ENCODE measurements around the gene SERPINA12.
"Not testable (repeated sequence)": the region's sequence is repeated elsewhere in the genome, so short reads cannot be mapped to it uniquely, and the experiment has no call there.

Gene SERPINA12

DNA sequence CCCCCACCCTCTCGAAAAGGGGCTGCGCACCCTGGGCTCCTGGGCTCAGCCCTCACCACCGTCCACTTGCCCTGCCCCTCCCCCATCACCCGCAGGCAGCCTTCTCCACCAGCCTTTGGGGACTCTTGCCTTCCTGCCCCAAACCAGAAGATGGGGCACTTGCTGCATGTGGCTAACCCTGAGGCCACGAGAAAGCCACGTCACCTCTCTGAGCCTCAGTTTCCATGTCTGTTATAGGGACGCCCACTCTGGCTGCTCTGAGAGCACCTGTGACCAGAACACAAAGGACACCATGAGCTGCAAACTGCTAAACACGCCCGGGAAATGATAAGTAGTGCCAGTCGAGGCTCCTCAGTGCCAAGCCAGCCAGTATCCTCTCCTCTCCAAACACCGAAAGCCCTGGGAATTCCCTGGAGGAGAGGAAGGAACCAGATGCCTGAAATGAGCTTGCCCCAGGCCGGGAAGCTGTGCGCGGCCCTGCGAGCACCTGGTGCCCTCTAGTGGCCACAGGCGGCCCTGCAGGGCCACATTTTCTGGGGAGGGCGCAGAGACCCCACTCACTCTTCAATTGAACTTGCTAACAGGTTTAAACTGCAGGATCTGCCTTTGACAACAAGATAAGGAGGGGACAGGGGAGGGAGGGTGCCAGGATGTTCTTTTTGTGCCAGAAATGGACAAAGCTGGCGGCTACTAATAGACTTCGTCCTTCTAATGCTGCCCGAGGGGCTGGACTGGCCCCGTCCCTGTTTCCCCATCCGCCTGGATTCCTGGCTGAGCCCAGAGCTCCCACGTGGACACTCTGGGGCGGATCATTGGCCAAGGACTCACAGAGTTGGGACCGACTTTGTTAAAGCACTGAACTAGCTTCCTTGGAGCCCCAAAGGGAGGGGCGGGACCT lies 23.1 kb downstream of the SERPINA12 start:
- peak; percentile 36 for DNase-seq

DNA sequence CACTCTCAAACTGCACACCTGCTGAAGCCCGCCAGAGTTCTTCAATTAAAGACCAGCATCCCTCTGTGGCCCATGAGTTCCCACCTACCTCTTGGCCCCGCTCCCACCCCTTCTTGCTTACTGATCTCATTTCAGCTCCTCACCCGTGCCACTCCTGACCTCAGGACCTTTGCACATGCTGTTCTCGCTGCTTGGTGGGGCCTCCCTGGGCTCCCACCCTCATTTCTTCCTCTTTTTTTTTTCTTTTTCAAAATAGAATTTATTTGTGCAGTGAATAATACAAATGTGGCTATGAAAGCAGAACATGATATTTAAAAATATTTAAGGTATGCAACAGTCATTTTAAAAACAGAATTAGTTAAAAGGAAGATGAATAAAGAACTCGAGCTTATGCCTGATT lies 24.8 kb downstream of the SERPINA12 start:
- no peak for DNase-seq

GRCh38 chr14:94483729-94484275 lies 25.5 kb downstream of the SERPINA12 start:
- DNase-seq: no peak

- DNase-seq: no peak
Measured at GRCh38 chr14:94483071-94483451, 26.2 kb downstream of the SERPINA12 start.

- DNase-seq: not testable (repeated sequence)
Measured at GRCh38 chr14:94482132-94483070, 26.9 kb downstream of the SERPINA12 start.

GRCh38 chr14:94481468-94482131 lies 27.7 kb downstream of the SERPINA12 start:
- no peak for DNase-seq

GRCh38 chr14:94480809-94481208 lies 28.5 kb downstream of the SERPINA12 start:
- DNase-seq: no peak

DNA sequence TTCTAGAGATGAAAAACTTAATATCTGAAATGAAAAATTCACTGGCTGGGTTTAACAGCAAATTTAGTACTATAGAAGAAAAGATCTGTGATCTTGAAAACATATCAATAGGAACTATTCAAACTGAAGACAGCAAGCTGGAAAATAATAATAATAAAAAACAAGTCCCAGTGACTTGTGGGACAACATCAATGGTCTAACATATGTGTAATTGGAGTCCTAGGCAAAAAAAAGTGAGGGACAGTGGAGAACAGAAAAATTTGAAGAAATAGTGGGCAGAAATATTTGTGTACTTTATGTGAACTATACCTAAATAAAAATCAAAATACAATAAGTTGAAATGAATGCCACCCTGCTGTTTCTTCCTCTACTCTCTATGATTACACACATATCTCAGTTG lies 30.8 kb downstream of the SERPINA12 start:
- DNase-seq: no peak

DNA sequence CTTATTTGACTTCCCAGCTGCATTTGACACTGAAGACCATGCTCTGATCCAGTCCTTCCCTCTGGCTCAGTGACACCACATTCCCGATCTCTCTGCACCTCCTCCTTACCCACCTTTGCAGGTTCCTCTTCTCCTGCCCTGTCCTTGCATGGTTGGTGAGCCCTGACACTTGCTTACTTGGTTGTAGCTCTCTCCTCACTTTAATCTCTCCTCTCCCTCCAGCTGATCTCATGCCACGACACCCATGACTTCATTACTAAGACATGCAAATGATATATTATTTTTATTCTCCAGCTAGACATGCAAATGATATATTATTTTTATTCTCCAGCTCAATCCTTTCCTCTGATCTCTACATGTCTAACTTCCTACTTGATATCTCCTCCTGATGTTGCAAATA lies 33.2 kb downstream of the SERPINA12 start, which contains the start of gene SERPINA9:
Gene SERPINA9, minus strand, starts transcription at position 175 of the 400 bp plus-strand sequence. CDS start 6,357 bp downstream, outside the sequence.
- no peak for DNase-seq

DNA sequence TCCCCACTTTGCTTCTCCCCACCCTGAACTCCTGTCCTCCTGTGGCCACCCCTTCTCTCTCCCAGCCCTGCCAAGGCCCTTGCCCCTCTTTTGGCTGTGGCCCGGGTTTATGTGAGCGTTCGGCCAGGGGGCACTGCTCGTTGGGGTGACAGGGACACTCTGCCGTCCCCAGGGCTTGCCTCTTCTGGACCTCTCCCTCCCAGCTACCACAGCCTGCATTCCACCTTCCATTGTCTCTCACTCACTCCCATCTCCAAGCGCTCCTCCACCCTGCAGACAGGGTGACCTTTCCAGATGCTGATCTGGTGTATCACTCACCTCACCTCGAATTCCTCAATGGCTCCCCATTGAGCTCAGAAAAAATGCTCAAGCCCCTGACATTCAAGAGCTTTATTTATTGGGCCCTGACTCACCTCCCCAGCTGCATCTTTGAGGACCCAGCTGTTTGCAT lies 34.7 kb downstream of the SERPINA12 start:
- no peak for DNase-seq

DNA sequence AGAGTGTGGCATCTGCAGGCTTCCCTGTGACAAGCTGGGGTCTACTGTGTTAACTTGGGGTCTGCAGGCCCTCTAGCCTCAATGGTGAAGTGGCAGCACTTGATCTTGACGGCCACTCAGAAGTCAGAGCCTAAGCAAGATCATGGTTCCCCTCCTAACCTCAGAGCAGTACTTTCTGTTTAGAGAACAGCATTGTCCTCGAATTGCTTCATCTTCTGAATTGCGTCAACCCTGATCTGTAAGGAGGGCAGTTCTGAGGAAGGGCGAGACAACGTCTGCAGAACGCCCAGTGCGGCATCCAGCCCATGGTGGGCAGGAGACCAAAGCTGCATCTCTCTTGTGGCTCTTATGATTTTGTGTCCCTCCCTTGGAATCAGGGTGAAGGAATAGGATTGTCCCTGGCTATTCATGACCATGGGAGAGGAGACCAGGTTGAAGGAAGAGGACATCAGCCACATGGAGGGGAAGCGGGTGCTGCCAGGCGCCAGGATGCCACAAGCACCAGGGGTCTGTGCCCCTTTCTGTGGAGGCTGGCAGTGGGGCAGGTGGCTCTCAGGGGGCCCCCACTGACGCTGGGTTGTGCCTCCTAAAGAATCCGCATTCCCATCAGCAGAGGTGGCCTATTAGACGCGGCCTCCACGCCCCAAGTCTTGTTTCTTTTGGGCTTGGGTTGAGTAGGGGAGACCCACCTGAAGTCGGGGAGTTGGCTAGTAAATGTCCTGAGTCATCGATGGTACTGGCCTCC lies 35.4 kb downstream of the SERPINA12 start:
- DNase-seq: no peak

DNA sequence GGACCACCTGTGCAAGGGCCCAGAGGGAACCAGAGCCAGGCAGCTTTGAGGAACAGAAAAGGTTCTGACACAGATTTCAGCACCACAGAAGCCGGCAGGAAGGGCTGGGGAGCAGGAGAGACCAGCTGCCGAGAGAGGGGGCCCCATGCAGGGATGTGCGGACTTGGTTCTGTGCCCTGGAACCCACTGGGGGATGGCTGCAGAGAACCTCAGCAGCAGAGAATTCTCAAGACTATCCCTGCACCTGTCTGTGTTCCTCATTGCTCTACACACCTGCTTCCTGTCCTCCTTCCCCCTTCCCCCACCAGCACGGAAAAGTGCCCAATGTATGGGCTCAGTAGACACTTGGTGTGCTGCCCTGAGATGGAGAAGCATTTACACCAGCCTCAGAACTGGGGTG lies 36.4 kb downstream of the SERPINA12 start:
- no peak for DNase-seq

DNA sequence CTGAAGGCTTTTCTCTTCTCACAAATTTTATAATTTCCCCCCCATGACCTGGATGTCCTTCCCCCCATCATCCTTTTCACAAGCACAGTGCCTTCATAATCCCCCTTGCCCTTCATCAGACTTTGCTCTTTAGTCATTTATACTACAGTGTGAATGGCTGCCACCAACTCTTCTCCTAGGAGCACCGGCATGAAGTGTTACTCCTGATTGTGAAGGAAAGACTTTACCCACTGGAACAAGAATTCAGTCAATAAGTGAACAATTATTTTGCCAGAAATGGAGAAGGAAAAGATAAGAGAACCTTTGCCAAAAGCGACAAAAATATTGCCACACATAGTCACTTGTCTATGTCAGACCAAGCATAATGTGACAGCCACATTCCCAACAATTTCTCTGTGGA lies 38.2 kb downstream of the SERPINA12 start:
- no peak for DNase-seq

GRCh38 chr14:94470311-94470710 lies 39.0 kb downstream of the SERPINA12 start:
- no peak for DNase-seq

- no peak for DNase-seq
Measured at GRCh38 chr14:94469261-94469660, 40.0 kb downstream of the SERPINA12 start.

- DNase-seq: no peak
Measured at GRCh38 chr14:94467728-94468520, 41.3 kb downstream of the SERPINA12 start.

DNA sequence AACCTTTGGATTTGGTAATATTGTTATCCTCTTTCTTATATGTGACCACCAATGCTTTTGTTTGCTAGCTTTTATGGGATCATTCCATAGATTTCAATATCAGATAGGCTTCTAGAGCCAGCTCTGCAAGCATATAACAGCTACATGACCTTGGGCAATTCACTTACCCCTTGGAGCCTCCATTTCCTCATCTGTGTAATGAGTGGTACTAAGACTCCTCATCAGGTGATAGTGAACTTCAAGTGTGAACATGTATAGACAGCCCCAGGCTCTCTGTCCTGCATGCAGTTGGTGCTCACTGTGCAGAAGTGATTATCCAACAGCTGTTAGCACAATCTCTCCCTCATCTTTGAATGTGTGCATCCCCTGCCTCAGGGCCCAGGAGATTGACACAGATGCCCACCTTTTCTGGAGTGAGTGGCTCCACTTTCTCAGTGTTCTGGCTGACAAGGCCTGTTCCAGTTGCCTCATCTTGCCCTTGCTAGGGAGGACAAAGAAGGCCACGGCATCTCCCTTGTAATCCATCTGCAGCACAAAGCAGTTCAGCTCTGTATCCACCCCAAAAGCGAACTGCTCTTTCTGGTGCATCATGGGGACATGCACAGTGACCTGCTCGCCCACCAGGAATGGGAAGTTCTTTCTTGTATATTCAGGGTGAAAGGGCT lies 42.4 kb downstream of the SERPINA12 start:
- DNase-seq: no peak

DNA sequence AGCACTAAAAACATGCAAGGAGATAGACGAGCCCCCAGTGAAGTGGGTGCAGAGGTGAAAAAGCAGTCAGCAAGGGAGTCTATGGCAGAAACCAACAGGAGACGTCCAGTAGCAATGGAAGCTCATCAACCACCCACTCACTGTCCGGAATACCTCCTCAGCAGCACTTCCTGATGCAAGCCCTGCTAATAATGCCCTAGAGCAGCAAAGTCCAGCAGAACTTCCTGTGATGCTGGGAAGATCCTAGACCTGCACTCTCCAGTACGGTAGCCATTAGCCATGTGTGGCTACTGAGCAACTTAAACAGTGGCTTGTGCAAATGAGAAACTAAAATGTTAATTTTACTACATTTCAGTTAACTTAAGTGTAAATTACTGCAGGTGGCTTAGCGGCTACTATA lies 44.2 kb downstream of the SERPINA12 start:
- DNase-seq: no peak

DNA sequence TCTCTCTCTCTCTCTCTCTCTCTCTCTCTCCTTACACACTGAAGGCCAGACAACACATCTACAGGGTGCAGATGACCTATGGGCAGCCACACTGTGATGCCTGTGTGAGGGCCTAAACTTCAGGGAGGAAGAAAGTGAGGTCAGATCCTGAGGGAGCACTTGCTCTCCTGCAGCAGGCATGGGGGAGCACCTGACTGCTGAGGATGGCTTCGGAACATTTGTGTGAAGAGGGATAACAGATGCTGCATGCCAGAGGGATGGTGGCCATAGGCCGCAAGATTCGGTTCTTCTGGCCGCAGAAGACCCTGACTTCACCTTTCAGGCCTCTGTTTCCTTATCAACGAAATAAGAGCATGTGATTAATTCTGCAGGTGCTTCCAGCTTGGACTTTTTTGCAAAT lies 45.0 kb downstream of the SERPINA12 start:
- DNase-seq: no peak

All from NCI-H748 treated with DMSO at 0.1 percent for 48 hours (cell line).